ENCODE results near the gene SIAH3.

GRCh38 chr13:45733361-45733760 lies 118.2 kb downstream of the SIAH3 start:
- no peak for TF ChIP-seq EP300 (conservative IDR thresholded peaks at IDR 0.05; ENCODE audit: poor library complexity, severe bottlenecking)
- TF ChIP-seq POLR2AphosphoS5 (IDR thresholded peaks at IDR 0.05) = no peak
- TF ChIP-seq, protein P1, sequence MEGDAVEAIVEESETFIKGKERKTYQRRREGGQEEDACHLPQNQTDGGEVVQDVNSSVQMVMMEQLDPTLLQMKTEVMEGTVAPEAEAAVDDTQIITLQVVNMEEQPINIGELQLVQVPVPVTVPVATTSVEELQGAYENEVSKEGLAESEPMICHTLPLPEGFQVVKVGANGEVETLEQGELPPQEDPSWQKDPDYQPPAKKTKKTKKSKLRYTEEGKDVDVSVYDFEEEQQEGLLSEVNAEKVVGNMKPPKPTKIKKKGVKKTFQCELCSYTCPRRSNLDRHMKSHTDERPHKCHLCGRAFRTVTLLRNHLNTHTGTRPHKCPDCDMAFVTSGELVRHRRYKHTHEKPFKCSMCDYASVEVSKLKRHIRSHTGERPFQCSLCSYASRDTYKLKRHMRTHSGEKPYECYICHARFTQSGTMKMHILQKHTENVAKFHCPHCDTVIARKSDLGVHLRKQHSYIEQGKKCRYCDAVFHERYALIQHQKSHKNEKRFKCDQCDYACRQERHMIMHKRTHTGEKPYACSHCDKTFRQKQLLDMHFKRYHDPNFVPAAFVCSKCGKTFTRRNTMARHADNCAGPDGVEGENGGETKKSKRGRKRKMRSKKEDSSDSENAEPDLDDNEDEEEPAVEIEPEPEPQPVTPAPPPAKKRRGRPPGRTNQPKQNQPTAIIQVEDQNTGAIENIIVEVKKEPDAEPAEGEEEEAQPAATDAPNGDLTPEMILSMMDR (IDR thresholded peaks at IDR 0.05; ENCODE audit: poor library complexity, severe bottlenecking) = no peak
- TF ChIP-seq EZH2 (IDR thresholded peaks at IDR 0.05; ENCODE audit: borderline replicate concordance, insufficient read depth, low read length, poor library complexity, severe bottlenecking) = no peak
- TF ChIP-seq RAD21 (conservative IDR thresholded peaks at IDR 0.05) = no peak
- no peak for TF ChIP-seq TAF1 (IDR thresholded peaks at IDR 0.05; ENCODE audit: low read depth)
- no peak for TF ChIP-seq MXI1 (conservative IDR thresholded peaks at IDR 0.05; ENCODE audit: poor library complexity, severe bottlenecking)
- TF ChIP-seq, protein P2, sequence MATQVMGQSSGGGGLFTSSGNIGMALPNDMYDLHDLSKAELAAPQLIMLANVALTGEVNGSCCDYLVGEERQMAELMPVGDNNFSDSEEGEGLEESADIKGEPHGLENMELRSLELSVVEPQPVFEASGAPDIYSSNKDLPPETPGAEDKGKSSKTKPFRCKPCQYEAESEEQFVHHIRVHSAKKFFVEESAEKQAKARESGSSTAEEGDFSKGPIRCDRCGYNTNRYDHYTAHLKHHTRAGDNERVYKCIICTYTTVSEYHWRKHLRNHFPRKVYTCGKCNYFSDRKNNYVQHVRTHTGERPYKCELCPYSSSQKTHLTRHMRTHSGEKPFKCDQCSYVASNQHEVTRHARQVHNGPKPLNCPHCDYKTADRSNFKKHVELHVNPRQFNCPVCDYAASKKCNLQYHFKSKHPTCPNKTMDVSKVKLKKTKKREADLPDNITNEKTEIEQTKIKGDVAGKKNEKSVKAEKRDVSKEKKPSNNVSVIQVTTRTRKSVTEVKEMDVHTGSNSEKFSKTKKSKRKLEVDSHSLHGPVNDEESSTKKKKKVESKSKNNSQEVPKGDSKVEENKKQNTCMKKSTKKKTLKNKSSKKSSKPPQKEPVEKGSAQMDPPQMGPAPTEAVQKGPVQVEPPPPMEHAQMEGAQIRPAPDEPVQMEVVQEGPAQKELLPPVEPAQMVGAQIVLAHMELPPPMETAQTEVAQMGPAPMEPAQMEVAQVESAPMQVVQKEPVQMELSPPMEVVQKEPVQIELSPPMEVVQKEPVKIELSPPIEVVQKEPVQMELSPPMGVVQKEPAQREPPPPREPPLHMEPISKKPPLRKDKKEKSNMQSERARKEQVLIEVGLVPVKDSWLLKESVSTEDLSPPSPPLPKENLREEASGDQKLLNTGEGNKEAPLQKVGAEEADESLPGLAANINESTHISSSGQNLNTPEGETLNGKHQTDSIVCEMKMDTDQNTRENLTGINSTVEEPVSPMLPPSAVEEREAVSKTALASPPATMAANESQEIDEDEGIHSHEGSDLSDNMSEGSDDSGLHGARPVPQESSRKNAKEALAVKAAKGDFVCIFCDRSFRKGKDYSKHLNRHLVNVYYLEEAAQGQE (IDR thresholded peaks at IDR 0.05; ENCODE audit: borderline replicate concordance) = no peak

All from neural cell (in vitro differentiated cells).